ENCODE results near the gene EPHA8. TPM values are rescaled to one million over a fixed set of nuclear protein-coding genes. Genes with fewer than 3 reads are reported as not detected.

Gene EPHA8
- polyA plus RNA-seq, 1 of the 3 experiments (the other 2 are of a cell fraction) = 0.02 TPM

DNA sequence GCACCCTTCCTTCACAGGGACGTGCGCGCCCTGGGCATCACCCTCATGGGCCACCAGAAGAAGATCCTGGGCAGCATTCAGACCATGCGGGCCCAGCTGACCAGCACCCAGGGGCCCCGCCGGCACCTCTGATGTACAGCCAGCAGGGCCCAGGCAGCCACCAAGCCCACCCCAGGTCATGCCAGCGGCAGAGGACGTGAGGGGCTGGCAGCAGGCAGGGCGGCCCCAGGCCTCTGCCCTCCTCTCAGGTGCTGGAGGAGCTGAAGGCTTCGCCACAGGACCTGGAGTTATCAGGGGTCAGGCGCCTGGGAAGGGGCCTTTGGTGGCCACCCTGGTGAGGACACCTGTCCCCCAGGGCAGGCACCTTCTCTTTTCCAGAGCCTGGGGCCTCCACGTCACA lies 38.3 kb downstream of the EPHA8 start:
- Histone ChIP-seq H3K27me3 (ENCODE audit: insufficient read depth) (no peaks in the 10 kb centered on the region; the same call in 1 of the 2 replicates), H3K79me2 (ENCODE audit: insufficient read depth) (no peaks in the 10 kb centered on the region), H3K36me3 (replicated peaks in 1 of 2; ENCODE audit: control insufficient read depth in 1 of 2, insufficient read depth in 2 of 2, low read length in 1 of 2) (no peaks in the 10 kb centered on the region), H3K9me3 (no peaks in the 10 kb centered on the region), H3F3A (replicated peaks; ENCODE audit: insufficient read depth) (no peaks in the 10 kb centered on the region), H3K9me2 (no peaks in the 10 kb centered on the region), H3K4me1 (ENCODE audit: control insufficient read depth in 1 of 2, insufficient read depth in 2 of 2, low read depth in 1 of 2, low read length in 1 of 2) (no peaks in the 10 kb centered on the region), H3K9ac (no peak overlapping the region), H3K27ac (ENCODE audit: low read depth in 2 of 2, low read length in 1 of 2) (no peak overlapping the region), H3K4me3 (ENCODE audit: low read depth in 2 of 2, low read length in 1 of 2) (no peak overlapping the region), H4K20me1 (ENCODE audit: insufficient read depth) (no peaks in the 10 kb centered on the region), H2AFZ (ENCODE audit: low read depth) (no peak overlapping the region), H3K4me2 (no peak overlapping the region)
- TF ChIP-seq RXRA (IDR thresholded peaks at IDR 0.05; ENCODE audit: borderline replicate concordance, low read depth) (no peak), EZH2phosphoT487 (IDR thresholded peaks at IDR 0.05; ENCODE audit: borderline replicate concordance, low read depth) (no peak), FOXJ3 (CRISPR knock-in tag; IDR thresholded peaks at IDR 0.05) (no peak), FOXM1 (IDR thresholded peaks at IDR 0.05; ENCODE audit: low read depth) (no peak), CHD2 (IDR thresholded peaks at IDR 0.05; ENCODE audit: low read length, partially characterized antibody) (no peak), NFIC (IDR thresholded peaks at IDR 0.05; ENCODE audit: borderline replicate concordance) (no peak), ELF1 (IDR thresholded peaks at IDR 0.05) (no peak), EP300 (IDR thresholded peaks at IDR 0.05; ENCODE audit: borderline replicate concordance in 1 of 2, low read depth in 1 of 2, low read length in 1 of 2) (no peak), GATA2 (CRISPR knock-in tag; IDR thresholded peaks at IDR 0.05) (no peak), GABPA (IDR thresholded peaks at IDR 0.05; ENCODE audit: low read depth) (no peak), FOSL2 (IDR thresholded peaks at IDR 0.05; ENCODE audit: borderline replicate concordance, low read depth) (no peak), RAD21 (IDR thresholded peaks at IDR 0.05; ENCODE audit: low read length) (no peak)
- TF ChIP-seq, protein P1, sequence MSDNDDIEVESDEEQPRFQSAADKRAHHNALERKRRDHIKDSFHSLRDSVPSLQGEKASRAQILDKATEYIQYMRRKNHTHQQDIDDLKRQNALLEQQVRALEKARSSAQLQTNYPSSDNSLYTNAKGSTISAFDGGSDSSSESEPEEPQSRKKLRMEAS (IDR thresholded peaks at IDR 0.05; ENCODE audit: low read depth) = no peak
- TF ChIP-seq, protein P2, sequence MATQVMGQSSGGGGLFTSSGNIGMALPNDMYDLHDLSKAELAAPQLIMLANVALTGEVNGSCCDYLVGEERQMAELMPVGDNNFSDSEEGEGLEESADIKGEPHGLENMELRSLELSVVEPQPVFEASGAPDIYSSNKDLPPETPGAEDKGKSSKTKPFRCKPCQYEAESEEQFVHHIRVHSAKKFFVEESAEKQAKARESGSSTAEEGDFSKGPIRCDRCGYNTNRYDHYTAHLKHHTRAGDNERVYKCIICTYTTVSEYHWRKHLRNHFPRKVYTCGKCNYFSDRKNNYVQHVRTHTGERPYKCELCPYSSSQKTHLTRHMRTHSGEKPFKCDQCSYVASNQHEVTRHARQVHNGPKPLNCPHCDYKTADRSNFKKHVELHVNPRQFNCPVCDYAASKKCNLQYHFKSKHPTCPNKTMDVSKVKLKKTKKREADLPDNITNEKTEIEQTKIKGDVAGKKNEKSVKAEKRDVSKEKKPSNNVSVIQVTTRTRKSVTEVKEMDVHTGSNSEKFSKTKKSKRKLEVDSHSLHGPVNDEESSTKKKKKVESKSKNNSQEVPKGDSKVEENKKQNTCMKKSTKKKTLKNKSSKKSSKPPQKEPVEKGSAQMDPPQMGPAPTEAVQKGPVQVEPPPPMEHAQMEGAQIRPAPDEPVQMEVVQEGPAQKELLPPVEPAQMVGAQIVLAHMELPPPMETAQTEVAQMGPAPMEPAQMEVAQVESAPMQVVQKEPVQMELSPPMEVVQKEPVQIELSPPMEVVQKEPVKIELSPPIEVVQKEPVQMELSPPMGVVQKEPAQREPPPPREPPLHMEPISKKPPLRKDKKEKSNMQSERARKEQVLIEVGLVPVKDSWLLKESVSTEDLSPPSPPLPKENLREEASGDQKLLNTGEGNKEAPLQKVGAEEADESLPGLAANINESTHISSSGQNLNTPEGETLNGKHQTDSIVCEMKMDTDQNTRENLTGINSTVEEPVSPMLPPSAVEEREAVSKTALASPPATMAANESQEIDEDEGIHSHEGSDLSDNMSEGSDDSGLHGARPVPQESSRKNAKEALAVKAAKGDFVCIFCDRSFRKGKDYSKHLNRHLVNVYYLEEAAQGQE (IDR thresholded peaks at IDR 0.05; ENCODE audit: low read depth, low read length) = no peak
- TF ChIP-seq, protein P3, sequence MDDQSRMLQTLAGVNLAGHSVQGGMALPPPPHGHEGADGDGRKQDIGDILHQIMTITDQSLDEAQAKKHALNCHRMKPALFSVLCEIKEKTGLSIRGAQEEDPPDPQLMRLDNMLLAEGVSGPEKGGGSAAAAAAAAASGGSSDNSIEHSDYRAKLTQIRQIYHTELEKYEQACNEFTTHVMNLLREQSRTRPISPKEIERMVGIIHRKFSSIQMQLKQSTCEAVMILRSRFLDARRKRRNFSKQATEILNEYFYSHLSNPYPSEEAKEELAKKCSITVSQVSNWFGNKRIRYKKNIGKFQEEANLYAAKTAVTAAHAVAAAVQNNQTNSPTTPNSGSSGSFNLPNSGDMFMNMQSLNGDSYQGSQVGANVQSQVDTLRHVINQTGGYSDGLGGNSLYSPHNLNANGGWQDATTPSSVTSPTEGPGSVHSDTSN (IDR thresholded peaks at IDR 0.05) = no peak
- TF ChIP-seq, protein P4, sequence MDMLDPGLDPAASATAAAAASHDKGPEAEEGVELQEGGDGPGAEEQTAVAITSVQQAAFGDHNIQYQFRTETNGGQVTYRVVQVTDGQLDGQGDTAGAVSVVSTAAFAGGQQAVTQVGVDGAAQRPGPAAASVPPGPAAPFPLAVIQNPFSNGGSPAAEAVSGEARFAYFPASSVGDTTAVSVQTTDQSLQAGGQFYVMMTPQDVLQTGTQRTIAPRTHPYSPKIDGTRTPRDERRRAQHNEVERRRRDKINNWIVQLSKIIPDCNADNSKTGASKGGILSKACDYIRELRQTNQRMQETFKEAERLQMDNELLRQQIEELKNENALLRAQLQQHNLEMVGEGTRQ (IDR thresholded peaks at IDR 0.05; ENCODE audit: borderline replicate concordance, low read depth, low read length) = no peak
- TF ChIP-seq, protein P5, sequence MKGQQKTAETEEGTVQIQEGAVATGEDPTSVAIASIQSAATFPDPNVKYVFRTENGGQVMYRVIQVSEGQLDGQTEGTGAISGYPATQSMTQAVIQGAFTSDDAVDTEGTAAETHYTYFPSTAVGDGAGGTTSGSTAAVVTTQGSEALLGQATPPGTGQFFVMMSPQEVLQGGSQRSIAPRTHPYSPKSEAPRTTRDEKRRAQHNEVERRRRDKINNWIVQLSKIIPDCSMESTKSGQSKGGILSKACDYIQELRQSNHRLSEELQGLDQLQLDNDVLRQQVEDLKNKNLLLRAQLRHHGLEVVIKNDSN (IDR thresholded peaks at IDR 0.05; ENCODE audit: borderline replicate concordance, low read depth) = no peak
- POLR2A ChIA-PET = no interaction called here
- CTCF ChIA-PET = interaction anchor here (1.3 to 1.6 kb wide), 2 partner anchors 15 to 74 kb away, joined by 4 read pairs; no protein-coding TSS in a partner anchor
- 60% methylated on average over 3 of the region's 12 CpGs for WGBS (ENCODE audit: low lambda C conversion rate)
- DNase-seq = no peak

Measured in SK-N-SH (cell line).